ENCODE data around the gene ATP1B3. TPM values are rescaled to one million over a fixed set of nuclear protein-coding genes. Genes with fewer than 3 reads are reported as not detected.

ATP1B3 gene
- total RNA-seq (2011; cell fraction: chromatin; rRNA removed; ENCODE audit: low replicate concordance) = 155 and 386 TPM in 2 replicates
- total RNA-seq (2011; cell fraction: nucleolus; rRNA removed) = 130 and 132 TPM in 2 replicates
- total RNA-seq (2011; cell fraction: nucleoplasm; rRNA removed) = 338 and 395 TPM in 2 replicates
- total RNA-seq (2014; rRNA removed) = 48.3 and 68.9 TPM in 2 replicates
- total RNA-seq (2014; rRNA removed; fragmentation: Illumina TruSeq; extraction: Trizol) = 181 and 192 TPM in 2 replicates
- total RNA-seq (2015; rRNA removed; fragmentation: Illumina TruSeq; extraction: Trizol) = 109 and 113 TPM in 2 replicates
- total RNA-seq (2021) = 201 and 202 TPM in 2 replicates
- polyA plus RNA-seq (2011; rRNA removed) = 166 and 168 TPM in 2 replicates
- polyA plus RNA-seq (2011; cell fraction: cytosol; rRNA removed) = 60.8 and 184 TPM in 2 replicates
- polyA plus RNA-seq (2011; cell fraction: nucleus; rRNA removed) = 54.2 and 111 TPM in 2 replicates
- 169 and 188 TPM in 2 replicates for polyA plus RNA-seq (2012)
- polyA plus RNA-seq (2014; fragmentation: Illumina TruSeq; extraction: Trizol) = 153 and 179 TPM in 2 replicates
- polyA plus RNA-seq (2014; fragmentation: Nextera tagmentation; extraction: Ambion mirVana) = 10 to 100 TPM; 81.6 to 95.3 TPM
- 107 and 123 TPM in 2 replicates for polyA plus RNA-seq (2014; rRNA removed)
- 226 and 248 TPM in 2 replicates for polyA minus RNA-seq (2011; rRNA and poly(A)+ RNA removed)
- polyA minus RNA-seq (2011; cell fraction: cytosol; rRNA and poly(A)+ RNA removed) = 62.8 and 80.9 TPM in 2 replicates
- polyA minus RNA-seq (2011; cell fraction: nucleus; rRNA and poly(A)+ RNA removed) = 22.8 and 33.3 TPM in 2 replicates
- Bru-seq, nascent RNA = percentile 95 among the genes with signal in this experiment
- BruChase-seq, experiment 1, labeled RNA remaining after a 2-hour chase = percentile 96 among the genes with signal in this experiment
- percentile 96 among the genes with signal in this experiment for BruChase-seq, experiment 2, labeled RNA remaining after a 6-hour chase
- long read RNA-seq, experiment 1, transcript ATP1B3-201 (7 exons, 1,811 nt) = major isoform, 537 of 615 reads
- long read RNA-seq, experiment 1, transcript ATP1B3-204 (8 exons, 1,708 nt) = minor isoform, 5 of 615 reads
- long read RNA-seq, experiment 1, partial matches to known transcripts = 37 of 615 reads
- long read RNA-seq, experiment 1, other reads (novel, unspliced or antisense) = 36 of 615 reads
- long read RNA-seq, experiment 2, transcript ATP1B3-201 (7 exons, 1,811 nt) = major isoform, 257 of 364 reads
- long read RNA-seq, experiment 2, partial matches to known transcripts = 26 of 364 reads
- long read RNA-seq, experiment 2, other reads (novel, unspliced or antisense) = 79 of 364 reads
- long read RNA-seq, experiment 3, transcript ATP1B3-201 (7 exons, 1,811 nt) = major isoform, 509 of 532 reads
- long read RNA-seq, experiment 3, partial matches to known transcripts = 2 of 532 reads
- long read RNA-seq, experiment 3, other reads (novel, unspliced or antisense) = 19 of 532 reads

- H2AFZ ChIP-seq (ENCODE audit: low read depth, low read length) = peak within 1 kb of the TSS; percentile 96
- peak; percentile 86 for ATAC-seq
- in situ Hi-C loops (cut with MboI) = no loop called here
- TF ChIP-seq ZNF785 (CRISPR knock-in tag; IDR thresholded peaks at IDR 0.05) (no peak), ZC3H8 (IDR thresholded peaks at IDR 0.05) (no peak), RREB1 (CRISPR knock-in tag; IDR thresholded peaks at IDR 0.05) (no peak), LARP7 (IDR thresholded peaks at IDR 0.05) (no peak), BDP1 (IDR thresholded peaks at IDR 0.05; ENCODE audit: insufficient read depth, insufficient read length) (no peak), GTF2A2 (tag; IDR thresholded peaks at IDR 0.05) (no peak), TAL1 (IDR thresholded peaks at IDR 0.05) (no peak), ZNF165 (CRISPR knock-in tag; IDR thresholded peaks at IDR 0.05; ENCODE audit: borderline replicate concordance) (no peak), ZFPM2 (CRISPR knock-in tag; IDR thresholded peaks at IDR 0.05) (no peak), ATF2 (CRISPR knock-in tag; IDR thresholded peaks at IDR 0.05) (no peak)
Measured at GRCh38 chr3:141876381-141876890, at the start of gene ATP1B3. TSS of gene ATP1B3 (plus strand) at chr3:141876643. CDS start at chr3:141876802, 159 bp downstream.

More at GRCh38 chr3:141876381-141876890, at the start of gene ATP1B3:
- no peaks in the 10 kb centered on the region for H3K9me1 ChIP-seq (ENCODE audit: control insufficient read depth, insufficient read depth, low read length)
- H3K4me3 ChIP-seq = peak within 1 kb of the TSS; percentile 98
- peak within 1 kb of the TSS; percentile 82 for H3K4me2 ChIP-seq (ENCODE audit: insufficient read depth, low read length)
- no TSS peak for BruUV-seq (replicated peaks)
- WGBS (ENCODE audit: insufficient coverage, low coverage, missing lambda C conversion rate) = under 1% methylated on average over 28 of the region's 69 CpGs
- peak within 1 kb of the TSS; percentile 80 to 95 for H3K9ac ChIP-seq (ENCODE audit: insufficient read depth in 1 of 2, low read depth in 2 of 2, low read length in 2 of 2)
- peaks cover 19% of the 10 kb centered on the region; the same call in 2 of the 3 replicates for H3K36me3 ChIP-seq (ENCODE audit: control insufficient read depth, insufficient read depth, low read length)
- peaks cover 51% of the 10 kb centered on the region for H3K79me2 ChIP-seq (ENCODE audit: control insufficient read depth, insufficient read depth, low read length)
- POLR2A ChIA-PET = interaction anchor here (0.7 to 4.0 kb wide), 8 partner anchors 8 to 139 kb away, joined by 3 to 26 read pairs (median 4); no protein-coding TSS in a partner anchor
- peak; percentile 89 to 93 (median 90) for DNase-seq (ENCODE audit: extremely low read depth in 1 of 4, low spot score in 3 of 4)
- FAIRE-seq = no peak
- CTCF ChIA-PET (ENCODE audit: low intra/inter-chr PET ratio) = interaction anchor here (1.8 kb wide), 1 partner anchor 138 kb away, joined by 16 read pairs; the partner anchor contains the start of gene RNF7
- H4K20me1 ChIP-seq (replicated peaks; ENCODE audit: control insufficient read depth, insufficient read depth, low read length) = peaks cover 17% of the 10 kb centered on the region; the same call in 1 of the 2 replicates
- intact Hi-C loops (cut with micrococcal nuclease) = loop anchor here (5.0 kb wide), 2 partner anchors 36 to 94 kb away; no protein-coding TSS in a partner anchor
- H3K9me3 ChIP-seq (replicated peaks; ENCODE audit: control insufficient read depth, insufficient read depth, low read depth, low read length) = no peaks in the 10 kb centered on the region
- peak within 1 kb of the TSS; percentile 88 for H3K27ac ChIP-seq (ENCODE audit: extremely low read depth, low read depth, low read length)
- peaks cover 12 to 18% of the 10 kb centered on the region in 2 experiments; a peak in 3 of 5 replicates for H3K4me1 ChIP-seq (replicated peaks in 1 of 2; ENCODE audit: control insufficient read depth in 2 of 2, insufficient read depth in 2 of 2, low read length in 2 of 2)
- H3K27me3 ChIP-seq (ENCODE audit: control insufficient read depth in 2 of 2, insufficient read depth in 2 of 2, low read length in 2 of 2) = no peaks in the 10 kb centered on the region
